Mesothelial cell of epicardium (in vitro differentiated cells): ENCODE measurements around the gene AHRR. TPM values are rescaled to one million over a fixed set of nuclear protein-coding genes. Genes with fewer than 3 reads are reported as not detected.
"Not testable (repeated sequence)": the region's sequence is repeated elsewhere in the genome, so short reads cannot be mapped to it uniquely, and the experiment has no call there.

ENCODE experiments used
- DNase-seq, 2 experiments: peaks; one replicate each; pipeline ENCODE4 v3.0.0; 2021; ENCODE audit warnings: low spot score in 2 of 2; ENCODE audit not compliant: unreplicated experiment in 2 of 2
- H3K27ac Mint-ChIP-seq: 2 replicates; pipeline ENCODE4 v1.8.0; 2021; ENCODE audit warnings: mixed read lengths
- H3K27me3 Mint-ChIP-seq: 2 replicates; pipeline ENCODE4 v1.8.0; 2021; ENCODE audit warnings: low read depth, mixed read lengths
- H3K36me3 Mint-ChIP-seq: 2 replicates; pipeline ENCODE4 v1.8.0; 2021; ENCODE audit warnings: mixed read lengths
- H3K4me1 Mint-ChIP-seq: 2 replicates; pipeline ENCODE4 v1.8.0; 2021; ENCODE audit warnings: mixed read lengths
- H3K4me3 Mint-ChIP-seq: 2 replicates; pipeline ENCODE4 v1.8.0; 2021; ENCODE audit warnings: mild to moderate bottlenecking, moderate library complexity, mixed read lengths
- H3K9me3 Mint-ChIP-seq: 2 replicates; pipeline ENCODE4 v1.8.0; 2021; ENCODE audit warnings: mixed read lengths
- total RNA-seq: library from RNA; stranded (reverse); gene quantifications from 3 replicates; pipeline ENCODE4 v1.2.1, GENCODE V29; 2021
- TF ChIP-seq, protein P1 (sequence below): fragments of 200-600 bp; sonication (generic); IDR thresholded peaks from one replicate; pipeline ENCODE4 v1.5.0; 2021; ENCODE audit warnings: antibody characterized with exemption; ENCODE audit not compliant: unreplicated experiment

The AHRR gene
- total RNA-seq, 1 donor from 2014 or later: 12.7 TPM

DNA sequence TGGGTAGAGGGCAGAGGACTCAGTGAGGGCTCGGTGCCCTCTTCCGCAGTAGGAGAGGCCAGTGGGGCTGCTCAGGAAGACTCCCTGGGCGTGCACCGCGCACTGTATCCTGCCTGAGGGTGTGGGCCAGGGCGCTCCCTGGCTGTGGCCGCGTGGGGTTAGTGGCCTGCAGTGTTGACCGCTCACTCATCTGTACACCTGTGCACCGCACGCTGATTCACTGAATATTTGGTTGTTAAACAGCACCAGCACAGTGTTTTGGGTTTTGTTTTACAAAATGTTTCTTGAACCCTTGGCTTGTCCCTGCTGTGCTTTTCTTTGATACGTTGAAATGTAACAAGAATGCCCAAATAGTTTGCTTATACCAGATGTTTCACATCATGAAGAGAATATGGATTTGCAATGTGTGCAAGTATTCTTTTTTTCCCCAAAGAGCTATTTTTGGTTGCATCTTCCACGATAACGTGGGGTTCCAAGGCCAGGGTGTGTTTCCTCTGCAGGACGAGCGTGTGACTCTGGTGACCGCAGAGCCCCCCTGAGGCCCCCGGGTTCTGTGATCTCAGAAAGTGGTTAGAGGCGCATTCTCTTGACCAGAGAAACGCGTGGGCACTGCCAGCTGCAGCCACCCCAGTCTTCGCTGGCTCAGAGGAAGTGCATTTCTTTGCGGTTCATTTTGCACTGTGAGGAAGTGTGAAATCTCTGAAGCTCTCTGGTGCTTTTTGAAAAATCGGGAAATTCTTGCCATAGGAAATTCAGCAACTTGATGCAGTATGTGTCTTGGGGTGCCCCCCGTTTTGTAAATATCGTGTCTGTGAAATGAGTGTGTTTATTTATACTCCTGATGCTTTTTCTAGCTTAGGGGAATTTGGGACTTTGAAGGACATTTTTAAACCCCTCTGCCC, 46.9 kb downstream of the AHRR start:
- H3K4me3 Mint-ChIP-seq: no peak overlapping the region
- H3K27ac Mint-ChIP-seq: peak overlapping the region; percentile 17
- DNase-seq: no peak
- H3K9me3 Mint-ChIP-seq: peaks cover 25% of the 10 kb centered on the region
- peaks cover 10% of the 10 kb centered on the region for H3K36me3 Mint-ChIP-seq
- H3K27me3 Mint-ChIP-seq: peaks cover 23% of the 10 kb centered on the region
- TF ChIP-seq, protein P1, sequence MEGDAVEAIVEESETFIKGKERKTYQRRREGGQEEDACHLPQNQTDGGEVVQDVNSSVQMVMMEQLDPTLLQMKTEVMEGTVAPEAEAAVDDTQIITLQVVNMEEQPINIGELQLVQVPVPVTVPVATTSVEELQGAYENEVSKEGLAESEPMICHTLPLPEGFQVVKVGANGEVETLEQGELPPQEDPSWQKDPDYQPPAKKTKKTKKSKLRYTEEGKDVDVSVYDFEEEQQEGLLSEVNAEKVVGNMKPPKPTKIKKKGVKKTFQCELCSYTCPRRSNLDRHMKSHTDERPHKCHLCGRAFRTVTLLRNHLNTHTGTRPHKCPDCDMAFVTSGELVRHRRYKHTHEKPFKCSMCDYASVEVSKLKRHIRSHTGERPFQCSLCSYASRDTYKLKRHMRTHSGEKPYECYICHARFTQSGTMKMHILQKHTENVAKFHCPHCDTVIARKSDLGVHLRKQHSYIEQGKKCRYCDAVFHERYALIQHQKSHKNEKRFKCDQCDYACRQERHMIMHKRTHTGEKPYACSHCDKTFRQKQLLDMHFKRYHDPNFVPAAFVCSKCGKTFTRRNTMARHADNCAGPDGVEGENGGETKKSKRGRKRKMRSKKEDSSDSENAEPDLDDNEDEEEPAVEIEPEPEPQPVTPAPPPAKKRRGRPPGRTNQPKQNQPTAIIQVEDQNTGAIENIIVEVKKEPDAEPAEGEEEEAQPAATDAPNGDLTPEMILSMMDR: no peak
- peaks cover 19% of the 10 kb centered on the region for H3K4me1 Mint-ChIP-seq

DNA sequence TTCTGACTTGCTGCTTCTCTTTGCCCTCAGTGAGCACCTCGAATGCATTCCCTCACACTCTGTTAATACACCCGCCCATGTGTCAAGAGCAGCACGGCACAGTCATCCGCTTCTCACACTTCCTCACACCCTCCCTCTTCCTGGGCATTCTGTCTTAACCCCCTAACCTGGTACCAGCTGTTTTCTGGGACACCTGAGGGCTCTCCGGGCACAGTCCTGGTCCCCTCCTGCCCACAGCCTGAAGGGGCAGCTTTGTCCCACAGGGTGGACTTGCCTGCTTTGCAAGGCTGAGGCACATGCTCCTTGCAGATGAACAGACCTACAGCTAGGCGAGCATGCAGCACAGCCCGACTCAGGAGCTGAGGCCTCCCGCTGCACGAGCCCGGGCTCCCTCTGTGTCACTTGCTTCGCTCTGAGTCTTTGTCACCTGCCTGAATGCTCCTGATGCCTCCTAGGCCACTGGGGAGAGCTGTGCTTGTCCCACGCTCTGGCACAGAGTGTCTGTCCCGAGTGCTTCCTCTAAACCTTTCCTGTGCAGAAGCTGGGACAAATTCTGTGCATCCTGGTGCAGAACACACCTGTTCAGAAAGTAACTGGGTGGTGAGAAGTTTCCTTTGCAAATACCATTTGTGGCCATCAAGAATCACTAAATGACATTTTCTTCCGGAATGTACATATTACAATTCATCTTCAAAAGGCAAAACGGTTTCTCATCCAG, 47.8 kb downstream of the AHRR start:
- H3K36me3 Mint-ChIP-seq: peaks cover 10% of the 10 kb centered on the region
- peak overlapping the region; percentile 17 for H3K27ac Mint-ChIP-seq
- no peak for DNase-seq
- peaks cover 17% of the 10 kb centered on the region for H3K9me3 Mint-ChIP-seq
- no peak overlapping the region for H3K4me3 Mint-ChIP-seq
- H3K4me1 Mint-ChIP-seq: peaks cover 21% of the 10 kb centered on the region
- H3K27me3 Mint-ChIP-seq: peaks cover 22% of the 10 kb centered on the region
- TF ChIP-seq, protein P1: no peak

DNA sequence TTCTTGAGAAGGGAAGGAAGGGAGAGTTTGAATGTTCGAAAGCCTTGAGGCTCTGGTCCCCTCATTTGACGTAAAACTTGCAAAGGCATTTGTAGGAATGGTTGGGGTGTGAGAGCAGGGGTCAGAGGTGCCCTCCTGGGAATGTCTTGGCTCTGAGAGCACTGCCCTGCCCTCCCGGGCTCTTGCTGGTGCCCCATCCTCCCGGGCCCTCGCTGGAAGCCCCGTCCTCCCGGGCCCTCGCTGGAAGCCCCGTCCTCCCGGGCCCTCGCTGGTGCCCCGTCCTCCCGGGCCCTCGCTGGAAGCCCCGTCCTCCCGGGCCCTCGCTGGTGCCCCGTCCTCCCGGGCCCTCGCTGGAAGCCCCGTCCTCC, 48.3 kb downstream of the AHRR start:
- H3K27ac Mint-ChIP-seq, H3K4me3 Mint-ChIP-seq, DNase-seq, H3K36me3 Mint-ChIP-seq: not testable (repeated sequence)
- H3K9me3 Mint-ChIP-seq: peaks cover 13% of the 10 kb centered on the region
- H3K4me1 Mint-ChIP-seq: peaks cover 25% of the 10 kb centered on the region
- H3K27me3 Mint-ChIP-seq: peaks cover 23% of the 10 kb centered on the region

DNA sequence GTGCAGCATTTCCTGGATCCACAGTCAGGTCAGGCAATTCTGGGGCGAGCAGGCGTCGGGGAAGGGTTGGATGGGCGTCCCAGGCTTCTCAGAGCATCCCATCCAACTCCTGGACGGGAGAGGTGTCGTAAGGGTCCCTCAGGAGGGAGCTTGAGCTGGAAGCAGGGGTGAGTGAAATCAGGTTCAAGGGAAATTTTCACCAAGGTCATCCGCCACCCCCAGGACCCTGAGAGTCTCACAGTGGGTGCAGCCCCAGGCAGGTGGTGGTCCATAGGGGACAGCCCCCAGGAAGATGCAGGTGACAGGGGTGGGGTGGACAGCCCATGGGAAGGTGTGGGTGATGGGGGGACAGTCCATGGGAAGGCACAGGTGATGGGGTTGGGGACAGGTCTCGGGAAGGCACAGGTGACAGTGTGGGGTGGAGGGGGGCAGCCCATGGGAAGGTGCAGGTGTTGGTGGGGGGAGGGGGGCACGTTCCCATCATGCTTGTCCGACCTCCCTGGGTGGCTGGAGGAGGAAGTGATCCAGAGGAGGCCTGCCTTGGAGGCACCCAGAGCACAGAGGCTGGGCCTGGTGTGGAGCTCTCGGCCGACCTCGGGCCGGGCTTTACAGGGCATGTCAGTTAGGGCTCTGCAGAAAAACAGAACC, 48.9 kb downstream of the AHRR start:
- H3K4me1 Mint-ChIP-seq: peaks cover 31% of the 10 kb centered on the region
- H3K27ac Mint-ChIP-seq: no peak overlapping the region
- H3K36me3 Mint-ChIP-seq: peaks cover 7% of the 10 kb centered on the region
- DNase-seq: peak in 1 of 2 experiments; percentile 34
- TF ChIP-seq, protein P1: no peak
- H3K9me3 Mint-ChIP-seq: peaks cover 7% of the 10 kb centered on the region
- peaks cover 24% of the 10 kb centered on the region for H3K27me3 Mint-ChIP-seq
- H3K4me3 Mint-ChIP-seq: no peak overlapping the region

DNA sequence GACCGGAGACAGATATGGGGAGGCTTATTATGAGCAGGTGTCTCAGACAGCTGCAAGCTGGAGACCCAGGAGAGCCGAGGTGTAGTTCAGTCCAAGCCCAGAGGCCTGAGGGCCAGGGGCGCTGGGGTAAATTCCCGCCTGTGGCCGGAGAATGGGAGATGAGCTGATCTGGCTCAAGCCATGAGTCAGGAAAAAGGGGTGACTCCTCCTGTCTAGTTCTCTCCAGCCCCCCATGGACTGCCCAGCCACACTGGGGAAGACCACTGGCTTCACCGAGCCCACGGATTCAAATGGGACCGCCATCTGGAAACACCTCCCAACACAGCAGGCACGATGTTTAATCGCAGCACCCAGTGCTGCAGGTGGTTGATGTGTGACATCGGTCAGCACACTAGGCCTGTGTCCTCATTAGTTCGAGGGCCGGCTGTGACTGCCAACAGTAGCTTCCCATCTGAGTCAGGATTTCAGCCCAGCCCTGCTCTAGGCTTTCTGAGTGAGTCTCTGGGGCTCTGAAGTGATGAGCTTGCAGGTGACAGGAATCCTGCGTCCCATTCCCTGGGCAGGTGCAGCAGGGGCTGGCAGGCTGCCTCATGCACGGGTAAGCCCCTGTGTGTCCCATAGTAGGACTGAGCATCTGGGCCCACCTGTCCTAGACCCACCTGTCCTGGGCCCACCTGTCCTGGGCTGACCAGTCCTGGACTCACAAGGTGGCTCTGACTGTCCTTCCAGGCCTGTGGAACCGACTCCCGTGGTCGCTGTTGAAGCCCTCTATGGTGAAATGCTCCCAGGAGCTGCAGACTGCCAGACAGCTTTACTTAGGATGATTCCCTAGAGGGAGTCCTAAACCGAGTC, 49.7 kb downstream of the AHRR start:
- TF ChIP-seq, protein P1: no peak
- Mint-ChIP-seq H3K27ac (peak overlapping the region; percentile 76), H3K36me3 (peaks cover 7% of the 10 kb centered on the region), H3K4me3 (no peak overlapping the region), H3K4me1 (peaks cover 36% of the 10 kb centered on the region), H3K27me3 (peaks cover 24% of the 10 kb centered on the region), H3K9me3 (peaks cover 5% of the 10 kb centered on the region)
- peak in 1 of 2 experiments; percentile 37 for DNase-seq
